CD4-positive, alpha-beta T cell treated with Interleukin-6 at 100 ng/mL for 8 hours (primary cell): Measurements from ENCODE around the gene CDC42EP4.

ENCODE experiments used
- DNase-seq: peaks from one replicate; pipeline ENCODE4 v3.0.0-alpha.2; 2020; ENCODE audit warnings: mixed read lengths, low spot score

The CDC42EP4 gene

GRCh38 chr17:73311781-73312641 lies at the start of gene CDC42EP4:
CDC42EP4 (minus strand) TSS chr17:73312001; CDS start chr17:73286500, 25,501 bp downstream.
- DNase-seq: peak; percentile 79

DNA sequence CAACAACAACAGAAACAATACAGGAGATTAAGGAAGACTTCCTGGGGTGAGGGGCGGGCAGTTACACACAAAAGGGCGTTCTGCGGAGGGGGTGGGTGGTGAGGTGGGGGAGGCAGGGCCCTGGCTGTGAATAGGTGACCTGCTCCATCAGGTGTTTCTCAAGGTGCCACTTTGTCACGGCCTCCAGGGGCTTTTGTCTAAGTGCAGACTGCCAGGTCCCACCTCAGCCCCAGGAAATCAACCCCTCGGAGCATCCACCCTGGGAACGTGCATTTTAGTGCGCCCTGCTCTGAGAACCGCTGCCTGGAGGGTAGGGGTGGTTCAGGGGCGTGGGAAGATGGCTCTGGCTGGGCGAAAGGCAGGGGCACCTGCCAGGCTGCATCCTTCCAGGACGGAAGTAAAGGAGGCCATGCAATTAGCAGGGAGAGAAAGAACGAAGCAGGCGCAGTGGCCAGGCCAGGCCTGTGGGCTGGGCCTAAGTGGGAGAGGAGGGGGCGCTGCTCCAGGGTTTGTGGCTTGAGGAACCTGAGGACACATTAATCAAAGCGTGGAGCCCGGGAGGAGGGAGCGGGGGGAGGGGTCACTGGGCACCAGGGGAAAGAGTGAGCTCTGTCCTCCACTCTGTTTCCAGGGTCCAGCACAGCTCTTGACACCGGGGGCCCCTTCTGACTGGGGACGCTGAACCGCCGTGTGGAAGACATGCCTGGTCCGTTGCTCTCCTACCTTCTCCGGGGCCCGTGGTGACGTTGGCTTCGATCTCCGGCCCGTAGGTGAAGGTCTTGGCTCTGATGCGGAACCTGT lies 49.4 kb upstream of the CDC42EP4 start:
- no peak for DNase-seq

GRCh38 chr17:73359987-73360410 lies 48.2 kb upstream of the CDC42EP4 start:
- DNase-seq: no peak

DNA sequence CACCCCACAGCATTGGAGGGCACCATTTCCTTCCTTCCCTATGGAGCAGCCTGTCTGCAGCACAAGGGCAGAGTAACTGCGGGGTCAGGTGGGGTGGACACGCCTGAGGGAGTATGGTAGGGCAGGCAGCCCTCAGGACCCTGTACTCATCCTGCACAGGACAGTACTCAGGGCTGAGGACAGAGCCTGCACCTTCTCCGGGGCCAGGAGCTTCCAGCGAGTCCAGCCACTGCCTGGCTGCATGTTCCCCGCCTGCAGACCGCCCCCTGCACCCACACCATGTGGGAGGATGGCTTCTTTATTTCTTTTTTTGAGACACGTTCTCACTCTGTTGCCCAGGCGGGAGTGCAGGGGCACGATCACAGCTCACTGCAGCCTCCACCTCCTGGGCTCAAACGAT lies 47.6 kb upstream of the CDC42EP4 start:
- no peak for DNase-seq

DNA sequence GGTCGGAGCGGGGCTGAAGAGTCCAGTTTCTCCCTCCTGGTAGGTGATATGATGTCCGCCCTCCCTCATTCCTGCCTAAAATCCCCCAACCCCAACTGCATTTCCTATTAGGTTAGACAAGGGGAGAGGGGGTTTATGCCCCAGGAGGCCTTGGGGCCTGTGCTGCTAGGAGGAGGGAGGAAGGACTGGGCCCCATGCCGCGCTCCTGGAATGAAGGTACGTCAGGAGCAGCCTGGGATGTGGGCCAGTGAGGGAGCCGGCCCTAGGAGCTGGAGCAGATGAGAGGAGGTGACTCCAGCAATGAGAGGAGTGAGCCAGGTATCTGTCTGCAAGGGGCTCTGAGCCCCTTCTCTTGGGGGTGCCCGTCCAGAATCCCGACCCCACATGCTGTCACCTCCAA lies 46.9 kb upstream of the CDC42EP4 start:
- no peak for DNase-seq

DNA sequence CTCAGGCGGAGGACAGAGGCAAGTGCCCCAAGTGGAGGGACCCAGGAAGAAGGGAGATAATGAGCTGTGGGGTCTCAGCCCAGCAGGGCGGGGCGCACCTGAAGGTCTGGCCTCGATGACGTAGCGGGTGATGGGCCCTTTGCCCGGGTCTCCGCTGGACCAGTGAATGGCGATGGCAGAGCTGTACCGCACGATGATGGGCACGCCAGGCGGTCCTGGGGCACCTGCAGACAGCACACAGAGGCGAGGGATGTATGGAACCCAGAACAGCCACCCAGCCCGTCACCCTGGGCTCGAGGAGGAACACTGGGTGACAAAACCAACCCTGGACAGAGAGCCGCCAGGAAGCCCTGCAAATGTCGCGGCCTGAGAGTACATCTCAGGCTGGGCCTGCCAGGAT lies 46.2 kb upstream of the CDC42EP4 start:
- no peak for DNase-seq

GRCh38 chr17:73357318-73357717 lies 45.5 kb upstream of the CDC42EP4 start:
- no peak for DNase-seq

GRCh38 chr17:73356561-73357170 lies 44.9 kb upstream of the CDC42EP4 start:
- DNase-seq: no peak

DNA sequence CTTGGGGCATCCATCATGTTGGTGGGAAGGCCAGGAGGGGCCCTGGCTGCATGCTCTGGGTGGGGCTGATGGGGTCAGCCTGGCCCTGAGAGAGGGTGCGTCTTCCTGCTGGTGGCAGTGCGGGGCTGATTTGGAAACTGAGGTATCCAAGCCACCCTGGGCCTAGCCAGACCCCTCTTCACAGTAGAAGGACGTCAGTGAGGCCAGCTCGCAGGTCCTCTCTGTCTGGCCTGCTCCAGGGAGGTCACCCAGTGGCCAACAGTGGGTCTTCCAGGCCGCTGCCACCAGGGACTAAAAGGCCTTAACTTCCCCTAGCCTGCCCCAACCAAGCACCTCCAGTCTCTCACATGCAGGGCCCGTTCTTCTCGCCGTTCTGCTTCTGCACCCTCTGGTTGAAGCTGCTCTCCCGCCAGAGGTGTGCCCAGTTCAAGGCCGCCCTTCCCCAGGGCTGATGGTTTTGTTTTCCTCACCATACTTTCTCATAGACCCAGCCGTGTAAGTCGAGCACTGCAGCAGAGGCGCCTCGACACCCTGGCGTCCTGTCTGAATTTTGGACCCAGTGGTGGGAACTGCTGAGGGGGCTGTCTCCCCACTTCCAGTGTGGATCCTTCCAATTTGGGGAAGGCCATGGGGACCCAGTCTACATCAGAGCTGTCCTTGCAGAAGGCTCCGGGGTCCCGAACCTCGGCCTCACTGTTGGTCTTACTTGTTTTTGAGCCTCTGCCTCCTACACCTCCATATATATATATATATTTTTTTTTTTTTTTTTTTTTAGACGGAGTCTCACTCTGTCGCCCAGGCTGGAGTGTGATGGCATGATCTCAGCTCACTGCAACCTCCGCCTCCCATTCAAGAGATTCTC lies 42.9 kb upstream of the CDC42EP4 start:
- DNase-seq: no peak

- no peak for DNase-seq
These were observed 40.5 kb upstream of the CDC42EP4 start for GRCh38 chr17:73352261-73352660.

DNA sequence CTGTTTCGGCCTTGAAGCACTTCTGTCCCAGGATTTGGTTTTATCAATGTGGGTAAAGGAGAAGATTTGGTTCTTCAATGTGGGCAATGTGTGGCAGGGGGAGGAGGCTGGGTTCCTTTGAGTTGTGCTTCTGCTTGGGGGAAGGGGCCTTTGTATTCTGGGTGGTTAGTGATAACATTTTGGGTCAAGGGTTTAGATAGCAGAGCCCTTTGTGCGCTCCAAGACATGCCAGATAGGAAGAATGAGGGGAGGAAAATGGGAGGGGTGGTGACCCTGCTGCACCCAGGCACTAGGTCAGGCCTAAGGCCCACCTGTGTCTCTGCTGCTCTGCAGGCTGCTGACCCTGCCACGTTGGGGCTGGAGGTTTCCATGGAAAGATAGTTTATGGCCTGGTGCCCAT lies 40.0 kb upstream of the CDC42EP4 start:
- no peak for DNase-seq

DNA sequence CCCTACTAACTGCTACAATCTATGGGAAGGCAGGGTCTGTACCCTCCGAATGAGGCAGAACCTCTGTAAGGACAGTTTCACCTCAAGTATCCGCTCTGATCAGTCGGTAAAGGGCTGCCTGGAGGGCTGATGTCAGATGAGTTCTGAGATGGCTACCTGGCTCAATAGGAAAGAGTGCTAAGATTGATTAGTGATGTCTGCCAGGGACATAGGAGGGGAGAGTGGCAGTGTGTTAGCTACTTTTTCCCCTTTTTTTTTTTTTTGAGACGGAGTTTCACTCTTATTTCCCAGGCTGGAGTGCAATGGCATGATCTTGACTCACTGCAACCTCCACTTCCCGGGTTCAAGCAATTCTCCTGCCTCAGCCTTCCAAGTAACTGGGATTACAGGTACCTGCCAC lies 39.1 kb upstream of the CDC42EP4 start:
- DNase-seq: no peak

GRCh38 chr17:73349647-73350046 lies 37.8 kb upstream of the CDC42EP4 start:
- no peak for DNase-seq

GRCh38 chr17:73349138-73349537 lies 37.3 kb upstream of the CDC42EP4 start:
- no peak for DNase-seq

- no peak for DNase-seq
These were observed 37.0 kb upstream of the CDC42EP4 start for GRCh38 chr17:73348829-73349095.

DNA sequence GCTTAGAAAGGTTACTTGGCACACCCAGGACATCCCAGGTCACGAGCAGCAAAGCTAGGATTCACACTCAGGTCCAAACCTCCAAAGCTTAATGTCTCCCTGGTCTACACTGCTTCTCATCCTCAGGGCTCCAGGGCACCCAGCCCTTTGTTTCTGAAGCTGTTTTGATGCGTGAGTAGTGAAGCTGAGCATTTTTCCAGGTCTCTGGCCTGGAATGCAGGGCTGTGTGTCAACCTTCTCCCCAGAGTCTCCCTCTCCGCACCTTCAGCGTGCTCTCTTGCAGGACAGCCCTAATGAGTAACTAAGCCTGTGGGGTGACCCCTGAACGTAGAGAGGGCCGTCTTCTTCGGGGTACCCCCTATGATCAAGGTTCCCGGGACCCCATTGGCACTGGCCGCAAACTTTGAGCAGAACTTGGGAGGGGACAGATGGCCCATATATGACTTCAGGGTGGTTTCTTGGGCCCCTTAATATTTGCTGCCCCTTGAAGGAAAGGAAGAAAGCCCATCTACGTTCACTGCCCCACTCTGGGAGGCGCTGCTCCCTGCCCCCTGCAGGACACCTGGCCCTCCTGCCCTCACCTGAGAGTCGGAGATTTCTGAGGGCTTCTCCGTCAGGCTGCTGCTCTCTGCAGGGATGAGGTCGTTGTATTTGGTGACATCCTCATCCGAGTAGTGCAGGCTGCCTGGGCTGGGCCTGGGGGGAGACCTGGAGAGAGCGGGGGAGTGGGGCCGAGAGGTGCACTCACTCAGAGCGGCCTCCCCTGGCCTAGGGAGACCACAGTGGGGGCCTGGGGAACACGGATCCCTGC lies 36.4 kb upstream of the CDC42EP4 start:
- DNase-seq: no peak

DNA sequence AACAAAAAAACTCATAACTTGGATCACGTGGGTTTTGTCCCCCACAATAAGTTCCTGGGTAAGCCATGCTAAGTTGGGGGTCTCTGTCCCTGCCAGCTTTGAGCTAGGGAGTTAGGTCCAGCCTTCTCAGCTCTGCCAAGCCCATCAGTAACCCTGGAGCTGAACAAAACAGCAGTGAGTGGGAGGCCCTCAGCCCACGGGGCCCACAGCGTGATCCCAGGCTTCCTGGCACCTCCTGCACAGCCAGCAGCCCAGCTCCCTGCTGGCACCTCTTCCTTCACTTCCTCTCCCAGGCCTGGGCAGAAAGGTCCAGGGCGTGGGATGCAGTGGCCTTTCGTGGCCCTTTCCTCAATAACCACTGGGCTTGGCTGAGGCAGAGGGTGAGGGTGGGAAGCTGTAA lies 35.5 kb upstream of the CDC42EP4 start:
- DNase-seq: no peak

DNA sequence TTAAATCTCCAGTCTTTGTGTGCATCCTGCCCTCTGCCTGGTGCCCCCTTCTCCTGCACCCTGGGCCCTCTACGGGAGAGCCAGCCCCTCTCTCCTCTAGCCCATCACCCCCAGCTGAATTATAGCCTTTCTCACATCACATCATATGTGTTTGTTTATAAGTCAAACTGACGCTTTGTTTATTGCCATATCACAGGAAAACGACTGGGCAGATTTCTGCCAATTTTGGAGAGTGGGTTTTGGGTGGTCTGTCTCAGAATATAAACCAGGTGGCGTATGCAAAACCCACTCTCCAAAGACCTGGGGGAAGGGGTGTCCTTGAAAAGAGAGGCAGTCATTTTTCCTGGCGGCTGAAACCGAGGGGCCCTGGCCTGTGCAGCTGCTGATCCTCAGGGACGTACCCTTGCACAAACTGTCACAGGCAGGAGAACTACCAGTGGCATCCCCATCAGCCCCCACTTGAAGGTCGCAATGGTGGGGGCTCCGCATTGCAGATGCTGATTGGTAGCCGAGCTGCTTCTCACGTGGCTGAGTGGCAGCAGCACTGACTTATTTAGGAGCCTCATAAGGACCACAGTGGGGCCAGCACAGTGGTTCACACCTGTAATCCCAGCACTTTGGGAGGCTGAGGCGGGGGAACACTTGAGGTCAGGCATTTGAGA lies 34.8 kb upstream of the CDC42EP4 start:
- DNase-seq: no peak

DNA sequence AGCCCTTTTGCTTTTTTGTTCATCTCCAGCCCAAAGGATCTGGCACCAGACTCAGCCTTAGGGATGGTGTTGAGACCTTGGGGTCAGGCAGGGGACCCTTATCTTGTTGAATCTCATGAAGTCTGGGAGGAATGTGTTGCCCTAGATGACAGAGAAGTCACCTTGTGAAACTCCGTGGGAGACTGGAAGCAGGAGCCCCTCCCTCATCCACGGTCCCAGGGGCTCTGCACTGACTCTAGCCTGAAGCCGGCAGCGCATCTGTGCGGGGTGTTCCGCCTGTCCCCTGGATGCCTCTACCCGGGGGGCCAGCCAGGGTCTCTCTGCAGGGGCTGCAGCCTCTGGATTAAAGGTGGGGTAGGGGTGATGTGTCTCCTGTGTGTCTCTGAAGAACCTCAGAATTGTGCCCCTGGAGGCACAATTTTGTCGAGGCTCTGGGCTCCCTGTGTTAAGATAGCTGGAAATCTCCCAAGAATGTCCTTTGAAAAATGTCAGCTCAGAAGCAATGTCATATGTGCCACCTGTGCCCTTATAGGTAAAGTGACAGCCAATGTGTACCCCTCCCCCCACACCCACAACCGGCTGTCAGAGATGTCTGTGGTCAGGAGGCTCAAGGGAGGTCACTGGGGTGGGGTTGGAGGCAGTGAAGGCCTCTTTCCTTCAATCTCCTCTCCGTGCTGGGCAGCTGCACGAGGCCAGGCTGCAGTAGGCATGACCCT lies 32.1 kb upstream of the CDC42EP4 start:
- DNase-seq: no peak

- no peak for DNase-seq
These were observed 31.4 kb upstream of the CDC42EP4 start for GRCh38 chr17:73343168-73343634.
